Measurements from ENCODE around the gene NR6A1. TPM values are rescaled to one million over a fixed set of nuclear protein-coding genes. Genes with fewer than 3 reads are reported as not detected.

NR6A1 gene
- total and polyA plus RNA-seq, 2 experiments from 2014 or later, result 44.2 to 139 TPM

DNA sequence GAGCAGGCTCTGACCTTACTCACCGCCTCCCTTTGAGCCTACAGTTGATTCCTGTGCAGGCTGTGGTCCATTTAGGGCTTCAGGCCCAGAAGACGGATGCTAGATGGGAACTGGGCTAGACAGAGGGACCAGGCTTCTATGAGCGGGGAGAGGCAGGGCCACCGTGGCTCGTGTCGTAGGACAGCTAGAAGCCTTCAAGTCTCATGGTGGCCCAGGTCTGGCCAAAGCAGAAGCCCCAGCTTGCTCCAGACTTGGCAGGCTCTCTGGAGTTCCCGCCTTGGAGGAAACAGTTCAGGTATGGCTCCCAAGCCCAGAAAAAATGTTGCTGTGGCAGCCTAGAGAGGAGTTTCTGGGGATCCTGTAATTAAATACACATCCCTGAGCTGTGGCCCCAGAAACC is 253.0 kb downstream of the NR6A1 start:
- no peaks in the 10 kb centered on the region for H3K27me3 ChIP-seq (ENCODE audit: insufficient read depth)
- H3K27ac ChIP-seq (ENCODE audit: low read depth), result no peak overlapping the region
- Mint-ChIP-seq H3K27ac (no peak overlapping the region), H3K36me3 (ENCODE audit: low read depth) (peaks cover 46% of the 10 kb centered on the region), H3K27me3 (ENCODE audit: insufficient read depth, low read depth, poor library complexity) (peaks cover 32% of the 10 kb centered on the region), H3K4me3 (no peak overlapping the region), H3K9me3 (no peaks in the 10 kb centered on the region; the same call in 1 of the 3 replicates), H3K4me1 (peaks cover 17% of the 10 kb centered on the region)
- H3K4me3 ChIP-seq, result no peak overlapping the region
- H3K79me2 ChIP-seq (replicated peaks; ENCODE audit: insufficient read depth), result no peaks in the 10 kb centered on the region
- no peak overlapping the region for H2AFZ ChIP-seq
- TF ChIP-seq ZNF114 (CRISPR knock-in tag; IDR thresholded peaks at IDR 0.05) (no peak), NANOG (IDR thresholded peaks at IDR 0.05; ENCODE audit: borderline replicate concordance) (no peak)
- H3F3A ChIP-seq (replicated peaks; ENCODE audit: low read depth), result no peaks in the 10 kb centered on the region; the same call in 1 of the 2 replicates
- DNase-seq (ENCODE audit: low spot score) (no peak), ATAC-seq (no peak)
- no peaks in the 10 kb centered on the region for H3K4me1 ChIP-seq (ENCODE audit: insufficient read depth)
- no peaks in the 10 kb centered on the region; the same call in 1 of the 2 replicates for H4K20me1 ChIP-seq (replicated peaks; ENCODE audit: insufficient read depth)
- no peaks in the 10 kb centered on the region; the same call in 1 of the 2 replicates for H3K9me2 ChIP-seq (ENCODE audit: insufficient read depth)
- 0 out of 2 replicates have a peak, but pooled peaks cover 7% of the 10 kb centered on the region for H3K36me3 ChIP-seq (ENCODE audit: insufficient read depth)
- no peak overlapping the region for H3K4me2 ChIP-seq

DNA sequence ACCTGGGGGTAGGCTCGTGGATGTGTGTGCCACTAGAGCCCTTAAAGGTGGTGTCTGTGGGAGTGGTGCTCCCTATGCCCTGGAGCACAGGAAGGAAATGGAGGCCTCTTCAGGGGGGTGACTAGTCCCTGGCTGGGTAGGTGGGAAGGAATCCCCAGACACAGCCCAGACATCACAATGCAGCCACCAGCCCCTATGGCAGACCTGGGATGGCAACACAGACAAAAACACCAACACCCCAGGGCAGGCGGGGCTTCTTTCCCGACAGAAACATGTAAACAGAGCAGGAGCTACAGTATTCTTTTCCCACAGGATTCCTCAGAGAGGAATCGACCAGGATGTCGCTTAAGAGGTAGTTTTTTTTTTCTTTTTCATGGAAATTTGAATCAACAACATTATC is 253.5 kb downstream of the NR6A1 start:
- no peak overlapping the region for H3K27ac ChIP-seq (ENCODE audit: low read depth)
- no peak overlapping the region for H3K4me3 Mint-ChIP-seq
- H3K4me1 ChIP-seq (ENCODE audit: insufficient read depth), result no peaks in the 10 kb centered on the region
- H3K27me3 ChIP-seq (ENCODE audit: insufficient read depth), result no peaks in the 10 kb centered on the region
- no peak overlapping the region for H3K4me2 ChIP-seq
- H3K9me2 ChIP-seq (ENCODE audit: insufficient read depth), result no peaks in the 10 kb centered on the region; the same call in 1 of the 2 replicates
- H2AFZ ChIP-seq, result no peak overlapping the region
- no peaks in the 10 kb centered on the region; the same call in 1 of the 3 replicates for H3K9me3 Mint-ChIP-seq
- peaks cover 15% of the 10 kb centered on the region for H3K4me1 Mint-ChIP-seq
- peaks cover 46% of the 10 kb centered on the region for H3K36me3 Mint-ChIP-seq (ENCODE audit: low read depth)
- no peak overlapping the region for H3K27ac Mint-ChIP-seq
- no peak for DNase-seq (ENCODE audit: low spot score)
- H3F3A ChIP-seq (replicated peaks; ENCODE audit: low read depth), result no peaks in the 10 kb centered on the region; the same call in 1 of the 2 replicates
- H4K20me1 ChIP-seq (replicated peaks; ENCODE audit: insufficient read depth), result no peaks in the 10 kb centered on the region; the same call in 1 of the 2 replicates
- H3K4me3 ChIP-seq, result no peak overlapping the region
- 0 out of 2 replicates have a peak, but pooled peaks cover 7% of the 10 kb centered on the region for H3K36me3 ChIP-seq (ENCODE audit: insufficient read depth)
- H3K79me2 ChIP-seq (replicated peaks; ENCODE audit: insufficient read depth), result no peaks in the 10 kb centered on the region
- no peak for ATAC-seq
- peaks cover 33% of the 10 kb centered on the region for H3K27me3 Mint-ChIP-seq (ENCODE audit: insufficient read depth, low read depth, poor library complexity)
- no peak for TF ChIP-seq ZNF331 (CRISPR knock-in tag; IDR thresholded peaks at IDR 0.05; ENCODE audit: low read depth)
- TF ChIP-seq POLR2AphosphoS5 (IDR thresholded peaks at IDR 0.05; ENCODE audit: low read depth), result no peak
- TF ChIP-seq CREB1 (CRISPR knock-in tag; IDR thresholded peaks at IDR 0.05; ENCODE audit: low read depth), result no peak
- TF ChIP-seq, protein P1, sequence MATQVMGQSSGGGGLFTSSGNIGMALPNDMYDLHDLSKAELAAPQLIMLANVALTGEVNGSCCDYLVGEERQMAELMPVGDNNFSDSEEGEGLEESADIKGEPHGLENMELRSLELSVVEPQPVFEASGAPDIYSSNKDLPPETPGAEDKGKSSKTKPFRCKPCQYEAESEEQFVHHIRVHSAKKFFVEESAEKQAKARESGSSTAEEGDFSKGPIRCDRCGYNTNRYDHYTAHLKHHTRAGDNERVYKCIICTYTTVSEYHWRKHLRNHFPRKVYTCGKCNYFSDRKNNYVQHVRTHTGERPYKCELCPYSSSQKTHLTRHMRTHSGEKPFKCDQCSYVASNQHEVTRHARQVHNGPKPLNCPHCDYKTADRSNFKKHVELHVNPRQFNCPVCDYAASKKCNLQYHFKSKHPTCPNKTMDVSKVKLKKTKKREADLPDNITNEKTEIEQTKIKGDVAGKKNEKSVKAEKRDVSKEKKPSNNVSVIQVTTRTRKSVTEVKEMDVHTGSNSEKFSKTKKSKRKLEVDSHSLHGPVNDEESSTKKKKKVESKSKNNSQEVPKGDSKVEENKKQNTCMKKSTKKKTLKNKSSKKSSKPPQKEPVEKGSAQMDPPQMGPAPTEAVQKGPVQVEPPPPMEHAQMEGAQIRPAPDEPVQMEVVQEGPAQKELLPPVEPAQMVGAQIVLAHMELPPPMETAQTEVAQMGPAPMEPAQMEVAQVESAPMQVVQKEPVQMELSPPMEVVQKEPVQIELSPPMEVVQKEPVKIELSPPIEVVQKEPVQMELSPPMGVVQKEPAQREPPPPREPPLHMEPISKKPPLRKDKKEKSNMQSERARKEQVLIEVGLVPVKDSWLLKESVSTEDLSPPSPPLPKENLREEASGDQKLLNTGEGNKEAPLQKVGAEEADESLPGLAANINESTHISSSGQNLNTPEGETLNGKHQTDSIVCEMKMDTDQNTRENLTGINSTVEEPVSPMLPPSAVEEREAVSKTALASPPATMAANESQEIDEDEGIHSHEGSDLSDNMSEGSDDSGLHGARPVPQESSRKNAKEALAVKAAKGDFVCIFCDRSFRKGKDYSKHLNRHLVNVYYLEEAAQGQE (IDR thresholded peaks at IDR 0.05; ENCODE audit: unreplicated experiment), result no peak
- no peak for TF ChIP-seq JUNB (IDR thresholded peaks at IDR 0.05; ENCODE audit: unreplicated experiment)
- no peak for TF ChIP-seq STAT1 (IDR thresholded peaks at IDR 0.05; ENCODE audit: unreplicated experiment)
- TF ChIP-seq EZH2phosphoT487 (IDR thresholded peaks at IDR 0.05; ENCODE audit: unreplicated experiment), result no peak
- TF ChIP-seq ZNF114 (CRISPR knock-in tag; IDR thresholded peaks at IDR 0.05), result no peak
- TF ChIP-seq ETS1 (IDR thresholded peaks at IDR 0.05), result no peak
- TF ChIP-seq, protein P2, sequence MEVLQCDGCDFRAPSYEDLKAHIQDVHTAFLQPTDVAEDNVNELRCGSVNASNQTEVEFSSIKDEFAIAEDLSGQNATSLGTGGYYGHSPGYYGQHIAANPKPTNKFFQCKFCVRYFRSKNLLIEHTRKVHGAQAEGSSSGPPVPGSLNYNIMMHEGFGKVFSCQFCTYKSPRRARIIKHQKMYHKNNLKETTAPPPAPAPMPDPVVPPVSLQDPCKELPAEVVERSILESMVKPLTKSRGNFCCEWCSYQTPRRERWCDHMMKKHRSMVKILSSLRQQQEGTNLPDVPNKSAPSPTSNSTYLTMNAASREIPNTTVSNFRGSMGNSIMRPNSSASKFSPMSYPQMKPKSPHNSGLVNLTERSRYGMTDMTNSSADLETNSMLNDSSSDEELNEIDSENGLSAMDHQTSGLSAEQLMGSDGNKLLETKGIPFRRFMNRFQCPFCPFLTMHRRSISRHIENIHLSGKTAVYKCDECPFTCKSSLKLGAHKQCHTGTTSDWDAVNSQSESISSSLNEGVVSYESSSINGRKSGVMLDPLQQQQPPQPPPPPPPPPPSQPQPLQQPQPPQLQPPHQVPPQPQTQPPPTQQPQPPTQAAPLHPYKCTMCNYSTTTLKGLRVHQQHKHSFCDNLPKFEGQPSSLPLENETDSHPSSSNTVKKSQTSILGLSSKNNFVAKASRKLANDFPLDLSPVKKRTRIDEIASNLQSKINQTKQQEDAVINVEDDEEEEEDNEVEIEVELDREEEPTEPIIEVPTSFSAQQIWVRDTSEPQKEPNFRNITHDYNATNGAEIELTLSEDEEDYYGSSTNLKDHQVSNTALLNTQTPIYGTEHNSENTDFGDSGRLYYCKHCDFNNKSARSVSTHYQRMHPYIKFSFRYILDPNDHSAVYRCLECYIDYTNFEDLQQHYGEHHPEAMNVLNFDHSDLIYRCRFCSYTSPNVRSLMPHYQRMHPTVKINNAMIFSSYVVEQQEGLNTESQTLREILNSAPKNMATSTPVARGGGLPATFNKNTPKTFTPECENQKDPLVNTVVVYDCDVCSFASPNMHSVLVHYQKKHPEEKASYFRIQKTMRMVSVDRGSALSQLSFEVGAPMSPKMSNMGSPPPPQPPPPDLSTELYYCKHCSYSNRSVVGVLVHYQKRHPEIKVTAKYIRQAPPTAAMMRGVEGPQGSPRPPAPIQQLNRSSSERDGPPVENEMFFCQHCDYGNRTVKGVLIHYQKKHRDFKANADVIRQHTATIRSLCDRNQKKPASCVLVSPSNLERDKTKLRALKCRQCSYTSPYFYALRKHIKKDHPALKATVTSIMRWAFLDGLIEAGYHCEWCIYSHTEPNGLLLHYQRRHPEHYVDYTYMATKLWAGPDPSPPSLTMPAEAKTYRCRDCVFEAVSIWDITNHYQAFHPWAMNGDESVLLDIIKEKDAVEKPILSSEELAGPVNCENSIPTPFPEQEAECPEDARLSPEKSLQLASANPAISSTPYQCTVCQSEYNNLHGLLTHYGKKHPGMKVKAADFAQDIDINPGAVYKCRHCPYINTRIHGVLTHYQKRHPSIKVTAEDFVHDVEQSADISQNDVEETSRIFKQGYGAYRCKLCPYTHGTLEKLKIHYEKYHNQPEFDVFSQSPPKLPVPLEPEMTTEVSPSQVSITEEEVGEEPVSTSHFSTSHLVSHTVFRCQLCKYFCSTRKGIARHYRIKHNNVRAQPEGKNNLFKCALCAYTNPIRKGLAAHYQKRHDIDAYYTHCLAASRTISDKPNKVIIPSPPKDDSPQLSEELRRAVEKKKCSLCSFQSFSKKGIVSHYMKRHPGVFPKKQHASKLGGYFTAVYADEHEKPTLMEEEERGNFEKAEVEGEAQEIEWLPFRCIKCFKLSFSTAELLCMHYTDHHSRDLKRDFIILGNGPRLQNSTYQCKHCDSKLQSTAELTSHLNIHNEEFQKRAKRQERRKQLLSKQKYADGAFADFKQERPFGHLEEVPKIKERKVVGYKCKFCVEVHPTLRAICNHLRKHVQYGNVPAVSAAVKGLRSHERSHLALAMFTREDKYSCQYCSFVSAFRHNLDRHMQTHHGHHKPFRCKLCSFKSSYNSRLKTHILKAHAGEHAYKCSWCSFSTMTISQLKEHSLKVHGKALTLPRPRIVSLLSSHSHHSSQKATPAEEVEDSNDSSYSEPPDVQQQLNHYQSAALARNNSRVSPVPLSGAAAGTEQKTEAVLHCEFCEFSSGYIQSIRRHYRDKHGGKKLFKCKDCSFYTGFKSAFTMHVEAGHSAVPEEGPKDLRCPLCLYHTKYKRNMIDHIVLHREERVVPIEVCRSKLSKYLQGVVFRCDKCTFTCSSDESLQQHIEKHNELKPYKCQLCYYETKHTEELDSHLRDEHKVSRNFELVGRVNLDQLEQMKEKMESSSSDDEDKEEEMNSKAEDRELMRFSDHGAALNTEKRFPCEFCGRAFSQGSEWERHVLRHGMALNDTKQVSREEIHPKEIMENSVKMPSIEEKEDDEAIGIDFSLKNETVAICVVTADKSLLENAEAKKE (CRISPR knock-in tag; IDR thresholded peaks at IDR 0.05), result no peak
- no peak for TF ChIP-seq NANOG (IDR thresholded peaks at IDR 0.05; ENCODE audit: borderline replicate concordance)
